Natural killer cell (primary cell): ENCODE results near the gene TBL1XR1. TPM values are rescaled to one million over a fixed set of nuclear protein-coding genes. Genes with fewer than 3 reads are reported as not detected.

ENCODE experiments used
- ATAC-seq, 3 donors: fragments of 150-1000 bp in 2 of 3; fragments of 200-7000 bp in 1 of 3; cut with Tn5 transposase; 1 replicate in 1 of 3; 2 replicates in 2 of 3; pipeline ENCODE4 v1.10.0; 2021; ENCODE audit warnings: mild to moderate bottlenecking in 2 of 3, moderate library complexity in 2 of 3
- DNase-seq, 2 donors: peaks; one replicate each; pipeline versions ENCODE4 v3.0.0 to v3.0.0-alpha.2; 2013 to 2021; ENCODE audit warnings: mixed read lengths in 1 of 2
- H3K27ac ChIP-seq: one replicate; pipeline ENCODE4 v1.5.1; 2013; ENCODE audit warnings: mild to moderate bottlenecking, low read length
- H3K27me3 ChIP-seq: one replicate; pipeline ENCODE4 v1.6.1; 2013; ENCODE audit warnings: low read length; ENCODE audit not compliant: control insufficient read depth, insufficient read depth
- H3K36me3 ChIP-seq: one replicate; pipeline ENCODE4 v1.6.1; 2013; ENCODE audit warnings: low read length; ENCODE audit not compliant: control insufficient read depth, insufficient read depth
- H3K4me1 ChIP-seq: one replicate; pipeline ENCODE4 v1.6.1; 2013; ENCODE audit warnings: low read length; ENCODE audit not compliant: control insufficient read depth, insufficient read depth
- H3K4me3 ChIP-seq: one replicate; pipeline ENCODE4 v1.5.1; 2013; ENCODE audit warnings: low read length
- H3K9me3 ChIP-seq: one replicate; pipeline ENCODE4 v1.6.1; 2013; ENCODE audit warnings: low read length; ENCODE audit not compliant: control insufficient read depth, insufficient read depth
- H3K27ac Mint-ChIP-seq, 2 donors: one replicate each; pipeline ENCODE4 v1.8.0; 2022; ENCODE audit warnings: mild to moderate bottlenecking in 2 of 2, mixed read lengths in 2 of 2, moderate library complexity in 1 of 2
- H3K27me3 Mint-ChIP-seq, 2 donors: one replicate each; pipeline ENCODE4 v1.8.0; 2022; ENCODE audit warnings: low read depth in 2 of 2, mixed read lengths in 2 of 2
- H3K36me3 Mint-ChIP-seq: one replicate; pipeline ENCODE4 v1.8.0; 2022; ENCODE audit warnings: mixed read lengths
- H3K4me1 Mint-ChIP-seq, 2 donors: one replicate each; pipeline ENCODE4 v1.8.0; 2022; ENCODE audit warnings: mixed read lengths in 2 of 2
- H3K4me3 Mint-ChIP-seq: one replicate; pipeline ENCODE4 v1.8.0; 2022; ENCODE audit warnings: mild to moderate bottlenecking, moderate library complexity, mixed read lengths
- H3K9me3 Mint-ChIP-seq, 2 donors: one replicate each; pipeline ENCODE4 v1.8.0; 2022; ENCODE audit warnings: mixed read lengths in 2 of 2
- WGBS: methylation state at CpG from one replicate; pipeline ENCODE4 v1.1.7; 2013; ENCODE audit warnings: missing lambda C conversion rate; ENCODE audit not compliant: insufficient coverage; 5-methylcytosine and 5-hydroxymethylcytosine counted together
- intact Hi-C: fragments of 100-400 bp; cut with micrococcal nuclease; formaldehyde crosslinking; loops from one replicate; pipeline ENCODE4 v1.14.2; 2022
- total RNA-seq, 4 donors: library from RNA; stranded (reverse); fragments of 120-200 nt in 1 of 4; gene quantifications; one replicate each; pipeline versions ENCODE4 v1.2.3 to v1.2.4, GENCODE V29; 2013 to 2022
- TF ChIP-seq, protein P1 (sequence below): fragments of 200-600 bp; IDR thresholded peaks from one replicate; pipeline ENCODE4 v1.8.0; 2022; ENCODE audit warnings: antibody characterized with exemption

Gene TBL1XR1
- total RNA-seq, 3 donors from 2014 or later (not counting 1 experiment from before 2014, with no cell fraction given): 74.6 to 118 (median 81.7) TPM

DNA sequence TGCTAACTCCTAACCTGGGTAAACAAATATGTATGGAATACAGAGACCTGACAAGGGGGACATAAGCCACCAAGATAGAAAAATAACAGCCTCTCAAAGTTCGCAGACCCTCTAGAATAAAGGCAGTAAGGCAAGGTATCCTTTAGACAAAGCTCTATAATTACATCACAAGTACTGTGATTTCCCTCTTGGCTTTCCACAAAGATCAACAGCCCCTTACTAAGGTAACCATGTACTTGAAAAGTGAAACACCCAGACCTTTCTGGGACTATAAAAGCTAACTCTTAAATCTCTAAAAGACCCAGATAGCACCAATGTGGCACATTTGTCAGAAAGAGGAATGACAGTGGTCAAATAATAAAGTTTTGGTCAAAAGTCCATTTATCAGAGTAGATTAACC is 51.9 kb downstream of the TBL1XR1 start:
- 50% methylated on average over 1 of the region's 1 CpG for WGBS
- Mint-ChIP-seq H3K9me3 (no peaks in the 10 kb centered on the region), H3K4me1 (peaks cover 58 to 61% of the 10 kb centered on the region in 2 donors)

DNA sequence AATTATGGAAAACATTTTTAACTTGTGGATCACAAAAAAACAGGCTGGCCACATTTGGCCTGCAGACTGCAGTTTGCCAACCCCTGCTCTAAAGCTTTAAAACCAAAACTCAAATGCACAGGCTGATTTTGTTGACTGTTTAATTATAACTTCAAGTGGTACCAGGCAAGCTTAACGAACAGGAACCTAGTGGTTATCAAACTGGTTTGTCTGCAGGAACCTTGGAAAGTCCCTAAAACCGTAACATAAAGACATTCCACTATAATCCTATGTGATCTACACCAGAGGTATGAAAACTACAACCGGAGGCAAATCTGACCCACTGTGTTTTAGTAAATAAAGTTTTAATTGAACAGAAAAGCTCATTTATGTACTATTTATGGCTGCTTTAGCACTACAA is 52.4 kb downstream of the TBL1XR1 start:
- DNase-seq (peak in 1 of 2 donors; percentile 80), ATAC-seq (peak; percentile 87 to 88 (median 88))
- Histone ChIP-seq H3K27ac (peak overlapping the region; percentile 68), H3K36me3 (no peaks in the 10 kb centered on the region), H3K4me3 (no peak overlapping the region), H3K27me3 (no peaks in the 10 kb centered on the region), H3K4me1 (peaks cover 16% of the 10 kb centered on the region), H3K9me3 (no peaks in the 10 kb centered on the region)
- WGBS: 0% methylated on average over 3 of the region's 3 CpGs
- Mint-ChIP-seq H3K27me3 (no peaks in the 10 kb centered on the region), H3K36me3 (no peaks in the 10 kb centered on the region), H3K4me1 (peaks cover 53 to 57% of the 10 kb centered on the region in 2 donors), H3K27ac (peak overlapping the region; percentile 87 to 90), H3K9me3 (no peaks in the 10 kb centered on the region), H3K4me3 (peak overlapping the region; percentile 71)
- TF ChIP-seq, protein P1, sequence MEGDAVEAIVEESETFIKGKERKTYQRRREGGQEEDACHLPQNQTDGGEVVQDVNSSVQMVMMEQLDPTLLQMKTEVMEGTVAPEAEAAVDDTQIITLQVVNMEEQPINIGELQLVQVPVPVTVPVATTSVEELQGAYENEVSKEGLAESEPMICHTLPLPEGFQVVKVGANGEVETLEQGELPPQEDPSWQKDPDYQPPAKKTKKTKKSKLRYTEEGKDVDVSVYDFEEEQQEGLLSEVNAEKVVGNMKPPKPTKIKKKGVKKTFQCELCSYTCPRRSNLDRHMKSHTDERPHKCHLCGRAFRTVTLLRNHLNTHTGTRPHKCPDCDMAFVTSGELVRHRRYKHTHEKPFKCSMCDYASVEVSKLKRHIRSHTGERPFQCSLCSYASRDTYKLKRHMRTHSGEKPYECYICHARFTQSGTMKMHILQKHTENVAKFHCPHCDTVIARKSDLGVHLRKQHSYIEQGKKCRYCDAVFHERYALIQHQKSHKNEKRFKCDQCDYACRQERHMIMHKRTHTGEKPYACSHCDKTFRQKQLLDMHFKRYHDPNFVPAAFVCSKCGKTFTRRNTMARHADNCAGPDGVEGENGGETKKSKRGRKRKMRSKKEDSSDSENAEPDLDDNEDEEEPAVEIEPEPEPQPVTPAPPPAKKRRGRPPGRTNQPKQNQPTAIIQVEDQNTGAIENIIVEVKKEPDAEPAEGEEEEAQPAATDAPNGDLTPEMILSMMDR: no peak
- intact Hi-C loops: loop anchor here (2.0 to 5.0 kb wide), 2 partner anchors 54 to 212 kb away; no protein-coding TSS in a partner anchor

More for the DNA sequence above, 51.9 kb downstream of the TBL1XR1 start:
- H3K36me3 Mint-ChIP-seq: no peaks in the 10 kb centered on the region
- Histone ChIP-seq H3K9me3 (no peaks in the 10 kb centered on the region), H3K36me3 (no peaks in the 10 kb centered on the region), H3K4me3 (no peak overlapping the region), H3K4me1 (peaks cover 16% of the 10 kb centered on the region), H3K27ac (peak overlapping the region; percentile 68), H3K27me3 (no peaks in the 10 kb centered on the region)
- intact Hi-C loops: loop anchor here (2.0 to 5.0 kb wide), 2 partner anchors 53 to 212 kb away; no protein-coding TSS in a partner anchor
- H3K27ac Mint-ChIP-seq: peak overlapping the region; percentile 87 to 90
- peak overlapping the region; percentile 71 for H3K4me3 Mint-ChIP-seq
- H3K27me3 Mint-ChIP-seq: no peaks in the 10 kb centered on the region
- DNase-seq: peak in 1 of 2 donors; percentile 56
- TF ChIP-seq, protein P1: no peak
- ATAC-seq: peak; percentile 11 to 31 (median 14)

DNA sequence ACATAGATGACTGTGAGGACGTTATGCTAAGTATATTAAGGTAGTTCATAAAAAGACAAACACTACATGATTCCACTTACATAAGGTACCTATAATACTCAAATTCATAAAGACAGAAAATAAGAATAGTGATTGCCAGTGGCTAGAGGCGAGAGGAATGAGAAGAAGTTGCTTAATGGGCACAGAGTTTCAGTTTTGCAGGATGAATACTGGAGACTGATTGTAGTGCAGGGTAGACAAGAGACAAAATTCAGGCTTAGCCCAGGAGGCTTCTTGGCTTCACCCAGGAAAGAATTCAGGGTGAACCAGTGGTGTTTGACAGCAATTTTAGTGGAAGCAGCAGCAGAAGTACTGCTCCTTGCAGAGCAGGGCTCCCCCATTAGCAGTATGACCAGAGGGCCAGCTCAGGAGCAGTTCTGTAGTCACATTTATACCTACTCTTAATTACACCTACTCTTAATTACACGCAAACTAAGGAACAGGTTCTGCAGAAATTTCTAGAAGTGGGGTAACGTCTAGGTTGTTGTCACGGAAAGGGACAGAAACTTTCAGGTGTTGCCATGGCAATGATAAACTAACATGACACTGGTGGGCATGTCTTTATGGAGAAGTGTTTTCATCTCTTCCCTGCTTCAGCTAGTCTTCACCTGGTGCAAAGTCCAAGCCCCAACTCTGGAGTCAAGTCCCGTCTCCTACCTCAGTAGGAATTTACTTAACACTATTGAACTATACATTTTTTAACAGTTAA is 55.2 kb downstream of the TBL1XR1 start:
- Mint-ChIP-seq H3K36me3 (no peaks in the 10 kb centered on the region), H3K4me3 (no peak overlapping the region), H3K27me3 (no peaks in the 10 kb centered on the region), H3K27ac (peak overlapping the region; percentile 5 to 19), H3K9me3 (no peaks in the 10 kb centered on the region), H3K4me1 (peaks cover 61 to 72% of the 10 kb centered on the region in 2 donors)
- whole genome bisulfite sequencing: 61% methylated on average over 4 of the region's 6 CpGs
- intact Hi-C loops: no loop called here
- DNase-seq (peak in 1 of 2 donors; percentile 58), ATAC-seq (no peak)
- Histone ChIP-seq H3K9me3 (no peaks in the 10 kb centered on the region), H3K36me3 (no peaks in the 10 kb centered on the region), H3K4me1 (peaks cover 25% of the 10 kb centered on the region), H3K27me3 (no peaks in the 10 kb centered on the region), H3K4me3 (no peak overlapping the region), H3K27ac (no peak overlapping the region)
- TF ChIP-seq, protein P1: no peak
